CD4-positive, alpha-beta T cell (primary cell): Measurements from ENCODE around the gene CFAP52. TPM values are rescaled to one million over a fixed set of nuclear protein-coding genes. Genes with fewer than 3 reads are reported as not detected.
A peak's percentile ranks its signal among the peaks of the same experiment; 100 is the strongest.

Experiments
- ATAC-seq: fragments of 200-7000 bp; cut with Tn5 transposase; one replicate; pipeline ENCODE4 v1.10.0; 2022; ENCODE audit warnings: mild to moderate bottlenecking; ENCODE audit not compliant: poor library complexity
- CTCF ChIA-PET: fragments of 350-600 bp; sonication (Branson Sonifier 250); formaldehyde crosslinking; loops from one replicate; lab custom pipeline; 2021; ENCODE audit warnings: antibody characterized with exemption, inconsistent platforms; lab: Charles Lee
- POLR2A ChIA-PET: fragments of 350-600 bp; sonication (Branson Sonifier 250); formaldehyde crosslinking; loops from one replicate; lab custom pipeline; 2021; ENCODE audit warnings: antibody characterized with exemption, inconsistent platforms; lab: Charles Lee
- DNase-seq, 14 experiments: peaks; one replicate each; pipeline ENCODE4 v3.0.0-alpha.2; 2013 to 2020; ENCODE audit warnings: mixed read lengths in 2 of 14
- H3K27ac ChIP-seq, 2 donors: one replicate each; pipeline versions ENCODE4 v1.5.1 to v1.7.0; 2013; ENCODE audit warnings: low read length in 2 of 2, low read depth in 1 of 2, mild to moderate bottlenecking in 1 of 2
- H3K27me3 ChIP-seq, 2 experiments: 1 replicate in 1 of 2; 2 replicates in 1 of 2; pipeline versions ENCODE4 v1.6.1 to v1.7.0; 2013; ENCODE audit warnings: low read length in 2 of 2, control low read depth in 1 of 2, mild to moderate bottlenecking in 1 of 2, moderate library complexity in 1 of 2; ENCODE audit not compliant: insufficient read depth in 2 of 2, control insufficient read depth in 1 of 2
- H3K36me3 ChIP-seq: one replicate; pipeline ENCODE4 v1.6.1; 2013; ENCODE audit warnings: low read length, control low read depth; ENCODE audit not compliant: insufficient read depth
- H3K4me1 ChIP-seq: one replicate; pipeline ENCODE4 v1.6.1; 2013; ENCODE audit warnings: low read length, control low read depth; ENCODE audit not compliant: insufficient read depth
- H3K4me3 ChIP-seq: one replicate; pipeline ENCODE4 v1.5.1; 2013; ENCODE audit warnings: mild to moderate bottlenecking, low read length, moderate library complexity
- H3K9me3 ChIP-seq, 2 experiments: 1 replicate in 1 of 2; 2 replicates in 1 of 2; pipeline versions ENCODE4 v1.6.1 to v1.7.0; 2013; ENCODE audit warnings: low read length in 2 of 2, mild to moderate bottlenecking in 2 of 2, control low read depth in 1 of 2, moderate library complexity in 1 of 2; ENCODE audit not compliant: control insufficient read depth in 1 of 2, insufficient read depth in 1 of 2
- H3K27ac Mint-ChIP-seq: one replicate; pipeline ENCODE4 v1.8.0; 2020; ENCODE audit warnings: mixed read lengths
- H3K27me3 Mint-ChIP-seq: one replicate; pipeline ENCODE4 v1.8.0; 2021; ENCODE audit warnings: mixed read lengths
- H3K36me3 Mint-ChIP-seq: one replicate; pipeline ENCODE4 v1.8.0; 2021; ENCODE audit warnings: low read depth, mixed read lengths
- H3K4me1 Mint-ChIP-seq: one replicate; pipeline ENCODE4 v1.8.0; 2021; ENCODE audit warnings: low read depth, mixed read lengths
- H3K4me3 Mint-ChIP-seq: one replicate; pipeline ENCODE4 v1.8.0; 2020; ENCODE audit warnings: mild to moderate bottlenecking, mixed read lengths
- H3K9me3 Mint-ChIP-seq: one replicate; pipeline ENCODE4 v1.8.0; 2020; ENCODE audit warnings: mixed read lengths
- CTCF ChIP-seq: fragments of 200-600 bp; IDR thresholded peaks from one replicate; pipeline ENCODE4 v1.8.0; 2022; ENCODE audit warnings: antibody characterized with exemption, mild to moderate bottlenecking
- intact Hi-C, 2 experiments: fragments of 100-400 bp; cut with DNase I in 1 of 2; cut with micrococcal nuclease in 1 of 2; formaldehyde crosslinking; loops; one replicate each; pipeline versions ENCODE4 v1.15.1 to v1.9.0; 2023 to 2025; cut with DNase I, micrococcal nuclease
- polyA plus RNA-seq, 2 donors: library from polyadenylated mRNA; unstranded; fragments of 120-200 nt; gene quantifications; one replicate each; pipeline ENCODE4 v1.2.1, GENCODE V29; 2013
- total RNA-seq, 174 experiments: library from RNA in 2 of 174; stranded (reverse) in 2 of 174; gene quantifications; one replicate each; pipeline ENCODE4 v1.2.3 and lab custom pipeline; 2021 to 2026

CFAP52 gene, protein sequence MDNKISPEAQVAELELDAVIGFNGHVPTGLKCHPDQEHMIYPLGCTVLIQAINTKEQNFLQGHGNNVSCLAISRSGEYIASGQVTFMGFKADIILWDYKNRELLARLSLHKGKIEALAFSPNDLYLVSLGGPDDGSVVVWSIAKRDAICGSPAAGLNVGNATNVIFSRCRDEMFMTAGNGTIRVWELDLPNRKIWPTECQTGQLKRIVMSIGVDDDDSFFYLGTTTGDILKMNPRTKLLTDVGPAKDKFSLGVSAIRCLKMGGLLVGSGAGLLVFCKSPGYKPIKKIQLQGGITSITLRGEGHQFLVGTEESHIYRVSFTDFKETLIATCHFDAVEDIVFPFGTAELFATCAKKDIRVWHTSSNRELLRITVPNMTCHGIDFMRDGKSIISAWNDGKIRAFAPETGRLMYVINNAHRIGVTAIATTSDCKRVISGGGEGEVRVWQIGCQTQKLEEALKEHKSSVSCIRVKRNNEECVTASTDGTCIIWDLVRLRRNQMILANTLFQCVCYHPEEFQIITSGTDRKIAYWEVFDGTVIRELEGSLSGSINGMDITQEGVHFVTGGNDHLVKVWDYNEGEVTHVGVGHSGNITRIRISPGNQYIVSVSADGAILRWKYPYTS
- total RNA-seq (not detected), total RNA-seq (lab: John Stamatoyannopoulos, UW) (0 to 0.18 (median 0) reads per million in 172 experiments)
- not detected for polyA plus RNA-seq (2013, experiment 1 of 2)
- not detected for polyA plus RNA-seq (2013, experiment 2 of 2)

- Mint-ChIP-seq H3K27me3 (no peaks in the 10 kb centered on the region), H3K36me3 (peaks cover 8% of the 10 kb centered on the region), H3K27ac (peak within 1 kb of the TSS; percentile 65), H3K4me1 (peaks cover 36% of the 10 kb centered on the region), H3K4me3 (peak within 1 kb of the TSS; percentile 99), H3K9me3 (no peaks in the 10 kb centered on the region)
- Histone ChIP-seq H3K27me3 (no peaks in the 10 kb centered on the region), H3K4me1 (peaks cover 14% of the 10 kb centered on the region), H3K27ac (peak within 1 kb of the TSS in 1 of 2 donors; percentile 29), H3K36me3 (no peaks in the 10 kb centered on the region), H3K4me3 (peak within 1 kb of the TSS; percentile 91), H3K9me3 (no peaks in the 10 kb centered on the region)
- POLR2A ChIA-PET: interaction anchor here (0.6 to 1.6 kb wide), 4 partner anchors 10 to 400 kb away, joined by 3 to 5 read pairs (median 3); no protein-coding TSS in a partner anchor
- peak; percentile 65 for ATAC-seq
- TF ChIP-seq CTCF: peak; percentile 74
- CTCF ChIA-PET: interaction anchor here (0.8 to 1.6 kb wide), 5 partner anchors 10 to 20 kb away, joined by 3 to 8 read pairs (median 5); no protein-coding TSS in a partner anchor
- intact Hi-C loops: loop anchor here in 1 of 2 experiments (10.0 kb wide), 1 partner anchor 1142 kb away; the partner anchor contains the start of gene NDEL1
- peak; percentile 59 to 87 (median 68) for DNase-seq
Measured at GRCh38 chr17:9576521-9577372, at the start of gene CFAP52. CFAP52 (plus strand) TSS chr17:9576642; CDS start chr17:9576696, 54 bp downstream.

DNA sequence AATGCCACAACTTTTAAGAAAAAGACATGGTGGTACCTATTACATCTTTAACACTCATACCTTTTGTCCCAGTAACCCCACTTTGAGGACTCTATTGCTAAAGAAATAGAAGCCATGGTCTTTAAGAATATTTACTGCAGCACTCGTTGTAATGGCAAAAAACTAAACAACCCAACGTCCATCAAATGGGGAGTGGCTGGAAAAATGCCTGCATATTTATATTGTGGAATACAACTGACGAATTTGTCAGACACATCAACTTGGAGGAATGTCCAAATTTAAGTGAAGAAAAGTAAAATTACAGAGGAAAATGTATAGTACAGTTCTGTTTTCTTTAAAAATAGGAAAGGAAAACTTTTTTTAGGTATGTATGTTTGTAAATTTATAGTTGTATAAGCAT lies 48.7 kb upstream of the CFAP52 start:
- H3K27ac Mint-ChIP-seq: no peak overlapping the region
- DNase-seq: no peak
- Histone ChIP-seq H3K9me3 (no peaks in the 10 kb centered on the region), H3K27me3 (no peaks in the 10 kb centered on the region), H3K36me3 (no peaks in the 10 kb centered on the region), H3K27ac (no peak overlapping the region), H3K4me1 (no peaks in the 10 kb centered on the region), H3K4me3 (no peak overlapping the region)
- no peak for ATAC-seq
- CTCF ChIA-PET: no interaction called here
- no peaks in the 10 kb centered on the region for H3K4me1 Mint-ChIP-seq
- TF ChIP-seq CTCF: no peak
- intact Hi-C loops: loop anchor here (5.0 to 10.0 kb wide), 2 partner anchors 413 to 525 kb away; no protein-coding TSS in a partner anchor
- POLR2A ChIA-PET: no interaction called here
- H3K36me3 Mint-ChIP-seq: peaks cover 6% of the 10 kb centered on the region
- H3K27me3 Mint-ChIP-seq: no peaks in the 10 kb centered on the region
- H3K4me3 Mint-ChIP-seq: no peak overlapping the region
- H3K9me3 Mint-ChIP-seq: no peaks in the 10 kb centered on the region
